GM21723 (cell line): ENCODE measurements around the gene TRAF7.

ENCODE experiments used
- ATAC-seq: cut with Tn5 transposase; IDR thresholded peaks from one replicate; pipeline ENCODE4 v1.9.1; 2021; ENCODE audit warnings: mild to moderate bottlenecking, moderate library complexity; ENCODE audit not compliant: unreplicated experiment

The TRAF7 gene

DNA sequence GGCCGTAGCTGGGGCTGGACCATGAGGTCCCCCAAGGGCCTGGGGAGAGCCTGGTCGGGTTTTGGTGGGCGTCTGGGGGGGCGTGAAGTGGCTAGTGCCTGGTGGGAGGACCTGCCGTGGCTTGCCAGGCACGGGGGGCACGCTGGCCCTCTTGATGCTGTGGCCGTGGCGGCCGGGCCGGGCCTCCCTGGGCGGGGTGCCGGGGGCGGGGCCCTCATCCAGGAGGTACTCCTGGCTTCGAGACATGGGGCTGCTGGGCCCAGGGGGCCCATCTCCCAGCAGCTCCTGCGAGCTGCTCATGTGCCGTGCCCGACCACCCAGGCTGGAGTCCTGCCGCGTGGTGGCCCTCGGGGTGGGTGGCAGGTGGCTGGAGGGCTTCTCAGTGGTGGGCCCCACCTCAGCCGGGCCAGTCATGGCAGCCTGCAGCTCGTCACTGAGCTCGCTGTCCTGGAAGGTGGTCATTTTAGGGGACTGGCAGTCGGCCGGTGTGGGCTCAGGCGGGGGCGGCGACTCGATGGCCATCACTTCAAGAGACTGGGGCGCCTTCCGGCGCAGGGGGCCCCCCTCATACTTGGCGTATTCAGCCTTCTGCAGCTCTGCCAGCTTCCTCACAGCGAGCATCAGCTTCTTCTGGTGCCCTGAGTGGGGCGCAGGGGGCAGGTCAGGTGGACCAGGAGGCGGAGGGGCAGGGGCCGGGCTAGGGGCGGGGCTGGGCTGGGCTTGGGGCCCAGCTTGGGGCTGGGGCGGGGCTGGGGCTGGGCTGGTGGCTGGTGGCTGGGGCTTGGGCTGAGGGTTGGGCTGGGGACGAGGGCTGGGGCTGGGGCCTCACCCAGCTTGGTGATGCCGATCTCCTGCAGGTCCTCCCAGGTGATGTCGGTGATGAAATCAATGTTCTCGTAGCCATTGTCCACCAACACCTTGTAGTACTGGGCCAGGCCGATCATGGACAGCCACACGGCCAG lies 25.7 kb downstream of the TRAF7 start:
- no peak for ATAC-seq

GRCh38 chr16:2181952-2182351 lies 26.4 kb downstream of the TRAF7 start:
- ATAC-seq, result no peak

DNA sequence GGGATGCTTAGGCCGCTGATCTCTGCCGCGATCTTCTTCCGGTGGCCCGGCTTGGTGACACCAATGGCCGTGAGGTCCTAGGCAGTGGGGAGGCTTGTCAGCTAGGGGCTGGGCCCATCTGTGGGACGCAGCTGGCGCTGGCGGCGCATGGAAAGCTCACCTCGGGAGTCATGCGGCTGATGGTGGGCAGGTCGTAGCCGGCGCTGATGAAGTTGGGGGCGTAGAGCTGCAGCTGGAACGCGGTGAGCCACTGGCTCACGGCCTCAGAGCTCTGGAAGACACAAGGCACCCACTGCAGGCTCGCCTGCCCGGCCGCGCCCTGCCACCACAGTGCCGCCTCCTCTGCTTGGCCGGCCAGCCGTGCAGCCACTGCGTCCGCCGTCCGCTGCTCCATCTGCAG lies 28.1 kb downstream of the TRAF7 start:
- ATAC-seq, result no peak

- ATAC-seq, result no peak
These were observed 28.8 kb downstream of the TRAF7 start for GRCh38 chr16:2184346-2184745.

DNA sequence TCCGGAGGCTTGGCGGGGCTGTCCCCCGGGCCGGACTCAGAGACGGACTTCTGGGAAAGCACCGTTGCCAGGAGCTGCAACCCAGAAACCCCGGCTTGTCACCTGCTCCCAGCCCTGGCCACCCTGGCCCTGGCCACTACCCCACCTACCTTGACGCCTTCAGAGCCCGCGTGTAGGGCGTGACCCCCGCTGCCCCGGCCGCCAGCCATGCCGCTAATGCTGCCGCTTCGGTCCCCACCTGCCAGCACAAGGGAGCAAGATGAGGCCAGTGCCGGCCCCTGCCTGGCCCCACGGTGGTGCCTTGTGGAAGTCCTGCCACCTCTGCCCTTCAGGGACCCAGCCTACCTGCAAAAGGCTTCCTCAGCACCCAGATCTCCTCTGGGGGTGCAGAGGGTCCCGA lies 29.4 kb downstream of the TRAF7 start:
- no peak for ATAC-seq

- ATAC-seq, result no peak
These were observed 30.5 kb downstream of the TRAF7 start for GRCh38 chr16:2186064-2186463.

- ATAC-seq, result no peak
These were observed 30.9 kb downstream of the TRAF7 start for GRCh38 chr16:2186505-2186904.

DNA sequence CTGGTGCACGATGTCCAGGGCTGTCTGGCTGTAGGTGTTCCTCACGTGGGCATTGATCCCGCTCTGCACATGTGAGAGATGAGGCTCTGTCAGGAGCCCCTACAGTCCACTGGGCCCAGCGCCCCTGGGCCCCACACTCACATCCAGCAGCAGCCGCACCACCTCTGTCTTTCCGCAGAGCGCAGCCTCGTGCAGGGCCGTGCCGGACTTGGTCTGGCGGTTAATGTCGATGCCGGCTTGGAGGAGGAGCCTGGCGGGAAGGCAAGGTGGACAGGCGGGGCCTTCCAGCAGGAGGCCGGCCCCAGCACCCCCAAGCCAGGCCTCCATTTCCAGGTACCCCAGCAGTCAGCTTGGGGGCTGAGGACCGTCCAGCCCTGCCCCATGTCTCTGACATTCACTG lies 31.6 kb downstream of the TRAF7 start:
- no peak for ATAC-seq

- no peak for ATAC-seq
These were observed 32.8 kb downstream of the TRAF7 start for GRCh38 chr16:2188395-2188794.

DNA sequence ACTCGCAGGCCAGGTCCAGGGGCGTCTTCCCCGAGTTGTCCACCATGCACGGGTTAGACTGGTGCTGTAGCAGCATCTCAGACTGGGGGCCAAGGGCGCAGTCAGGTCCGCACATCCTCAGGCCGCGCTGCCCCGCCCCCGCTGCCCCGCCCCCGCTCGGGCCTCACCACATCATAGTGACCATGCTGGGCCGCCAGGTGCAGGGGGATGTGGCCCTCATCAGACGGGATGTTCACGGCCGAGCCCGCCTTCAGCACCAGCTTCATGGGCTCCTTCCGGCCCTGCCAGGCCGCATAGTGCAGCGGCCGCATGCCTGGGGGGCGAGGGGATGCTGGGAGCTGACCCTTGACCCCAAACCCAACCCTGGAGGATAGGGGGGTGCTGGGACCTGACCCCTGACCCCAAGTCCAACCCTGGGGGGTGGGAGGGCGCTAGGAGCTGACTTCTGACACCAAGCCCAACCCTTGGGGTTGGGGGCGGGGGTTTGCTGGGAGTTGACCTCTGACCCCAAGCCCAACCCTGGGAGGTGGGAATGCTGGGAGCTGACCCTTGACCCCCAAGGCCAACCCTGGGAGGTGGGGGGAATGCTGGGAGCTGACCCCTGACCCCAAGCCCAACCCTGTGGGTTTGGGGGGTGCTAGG lies 33.8 kb downstream of the TRAF7 start:
- no peak for ATAC-seq

- ATAC-seq, result no peak
These were observed 34.5 kb downstream of the TRAF7 start for GRCh38 chr16:2190002-2190658.

DNA sequence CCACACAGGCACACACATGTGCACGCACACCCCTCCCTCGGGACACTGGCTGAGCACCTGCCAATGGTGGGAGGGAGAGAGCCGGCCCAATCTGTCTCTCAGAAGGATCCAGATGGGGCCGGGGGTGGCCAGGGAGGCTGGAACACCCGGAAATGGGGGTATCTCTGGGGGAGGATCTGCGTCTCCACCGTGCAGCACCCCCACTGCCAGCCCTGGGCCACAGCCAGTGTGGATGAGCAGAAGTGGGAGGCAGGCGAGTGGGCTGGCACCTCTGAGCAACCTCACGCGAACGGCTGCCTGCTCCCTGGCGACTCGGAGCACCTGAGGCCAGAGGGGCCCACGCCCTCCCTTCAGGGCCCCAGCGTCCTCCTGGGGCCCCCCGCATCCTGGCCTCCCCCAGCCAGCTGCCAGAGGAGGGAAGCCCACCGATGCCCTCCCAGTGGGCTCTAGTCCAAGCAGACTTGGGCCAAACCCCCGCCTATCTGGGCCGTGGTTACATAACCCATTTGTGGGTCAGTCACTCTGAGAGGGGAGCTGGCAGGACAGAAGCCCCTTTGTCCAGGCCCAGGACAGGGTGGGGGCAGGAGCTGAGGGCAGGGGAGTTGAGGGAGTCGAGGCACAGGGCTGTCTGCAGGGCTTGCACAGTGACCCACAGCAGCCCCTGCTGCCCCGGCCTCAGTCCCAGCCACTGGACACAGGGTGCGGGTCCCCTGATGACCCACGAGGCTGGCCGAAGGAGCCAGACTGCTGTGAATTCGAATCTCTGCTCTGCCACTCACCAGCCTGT lies 35.3 kb downstream of the TRAF7 start:
- ATAC-seq, result no peak

DNA sequence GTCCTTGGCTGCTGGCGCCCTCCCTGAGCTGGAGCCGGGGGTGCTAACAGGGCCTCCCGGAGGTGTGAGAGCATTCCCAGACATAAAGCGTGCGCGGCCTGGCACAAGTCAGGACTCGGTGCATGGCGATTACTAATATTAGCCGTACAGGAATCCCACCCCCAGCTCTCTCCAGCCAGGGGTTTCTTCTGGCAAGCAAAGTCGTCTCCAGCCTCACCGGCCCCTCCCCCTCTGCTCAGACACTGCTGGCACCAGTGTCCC lies 35.8 kb downstream of the TRAF7 start:
- ATAC-seq, result no peak

GRCh38 chr16:2194166-2194834 lies 38.7 kb downstream of the TRAF7 start:
- no peak for ATAC-seq

GRCh38 chr16:2194852-2195321 lies 39.3 kb downstream of the TRAF7 start:
- no peak for ATAC-seq

DNA sequence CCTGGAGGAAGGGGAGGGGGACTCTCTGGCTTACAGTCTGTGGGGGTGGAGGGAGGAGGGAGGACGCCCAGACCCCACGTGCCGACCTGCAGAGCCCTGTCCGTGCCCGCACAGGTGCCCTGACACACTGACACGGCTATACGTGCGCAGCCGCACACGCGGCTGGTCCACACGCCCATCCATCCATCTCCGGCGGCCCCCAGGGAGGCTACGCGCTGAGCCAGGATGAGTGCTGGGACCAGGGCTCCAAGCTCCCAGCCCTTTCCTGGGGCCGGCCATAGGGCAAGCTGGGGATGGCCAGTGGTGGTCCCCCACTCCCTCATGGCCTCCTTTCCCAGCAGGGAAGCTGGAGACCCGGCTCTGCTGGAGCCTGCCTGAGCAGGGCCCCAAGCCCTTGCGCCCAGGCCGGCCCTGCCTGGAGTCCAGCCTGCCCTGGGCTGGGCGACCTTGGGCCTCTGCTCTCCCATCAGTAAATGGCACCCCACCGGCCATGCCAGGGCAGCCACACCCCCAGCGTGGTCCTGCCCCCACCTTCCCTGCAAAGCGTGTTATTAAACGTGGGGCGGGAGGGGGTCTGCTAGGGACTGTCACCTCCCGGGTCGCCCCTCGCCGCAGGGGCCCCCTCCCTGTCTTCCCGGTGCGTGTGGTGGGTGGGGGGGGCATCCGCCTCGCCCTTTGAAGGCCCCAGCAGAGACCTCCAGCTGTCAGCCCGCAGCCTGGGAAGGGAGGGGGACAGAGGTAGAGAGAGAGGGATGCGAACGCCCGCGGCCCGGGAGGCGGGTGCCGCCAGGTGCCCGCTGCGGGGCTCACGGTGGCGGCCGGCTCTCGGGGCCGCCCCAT lies 40.0 kb downstream of the TRAF7 start:
- ATAC-seq, result no peak

DNA sequence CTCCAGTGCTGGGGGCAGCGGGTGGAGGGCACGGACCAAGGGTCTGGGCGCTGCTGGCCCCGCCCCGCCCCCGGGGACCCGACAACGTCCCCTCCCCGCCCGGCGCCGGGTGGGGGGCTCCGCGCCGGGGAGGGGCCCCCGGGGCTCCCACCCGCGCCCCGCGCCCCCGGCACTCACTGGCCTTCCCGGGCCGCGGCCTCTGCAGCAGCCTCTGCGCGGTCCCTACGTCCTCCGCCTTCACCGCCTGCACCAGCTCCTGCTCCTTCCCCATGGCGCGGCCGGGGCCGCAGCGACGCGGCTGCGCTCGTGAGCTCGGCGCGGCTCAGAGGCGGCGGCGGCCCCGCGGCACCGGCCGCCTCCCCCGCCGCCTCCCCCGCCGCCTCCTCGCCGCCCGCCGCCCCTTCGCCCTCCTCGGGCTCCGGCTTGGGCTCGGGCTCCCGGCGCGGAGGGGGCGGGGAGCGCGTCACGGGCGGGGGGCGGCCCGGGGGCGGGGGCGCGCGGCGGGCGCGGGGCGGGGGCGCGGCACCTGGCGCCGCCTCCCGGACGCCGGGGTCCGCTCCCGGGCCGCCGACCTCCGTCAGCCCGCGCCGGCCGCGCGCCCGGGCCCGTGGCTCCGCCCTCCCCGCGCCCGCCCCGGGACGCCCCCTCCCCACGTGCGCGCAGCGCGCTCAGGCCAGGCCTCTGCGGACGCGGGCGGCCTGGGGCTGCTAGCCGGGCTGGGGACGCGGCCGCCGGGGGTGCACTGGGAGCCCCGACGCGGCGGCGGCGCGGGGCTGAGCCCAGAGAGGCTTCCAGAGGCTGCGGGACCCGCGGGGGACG lies 40.8 kb downstream of the TRAF7 start, which contains the start of gene CASKIN1:
TSS of gene CASKIN1 (minus strand) at position 444 of the 819 bp plus-strand sequence. CDS start at position 271, 173 bp downstream.
- ATAC-seq, result no peak

GRCh38 chr16:2196981-2197511 lies 41.5 kb downstream of the TRAF7 start:
- ATAC-seq, result no peak
